Activated CD4-positive, alpha-beta memory T cell treated with anti-CD3 and anti-CD28 coated beads for 36 hours (primary cell): Measurements from ENCODE around the gene ZNF814. TPM values are rescaled to one million over a fixed set of nuclear protein-coding genes. Genes with fewer than 3 reads are reported as not detected.
"Not testable (repeated sequence)": the region's sequence is repeated elsewhere in the genome, so short reads cannot be mapped to it uniquely, and the experiment has no call there.

Experiments used
- CTCF ChIA-PET: fragments of 350-600 bp; sonication (Branson Sonifier 250); formaldehyde crosslinking; loops from one replicate; lab custom pipeline; 2021; ENCODE audit warnings: antibody characterized with exemption, inconsistent platforms; lab: Charles Lee
- POLR2A ChIA-PET: fragments of 350-600 bp; sonication (Branson Sonifier 250); formaldehyde crosslinking; loops from one replicate; lab custom pipeline; 2021; ENCODE audit warnings: antibody characterized with exemption; lab: Charles Lee
- DNase-seq: peaks from one replicate; pipeline ENCODE4 v3.0.0-alpha.2; 2020
- H3K27ac Mint-ChIP-seq: one replicate; pipeline ENCODE4 v1.8.0; 2021; ENCODE audit warnings: mixed read lengths
- H3K27me3 Mint-ChIP-seq: one replicate; pipeline ENCODE4 v1.8.0; 2021; ENCODE audit warnings: mixed read lengths
- H3K36me3 Mint-ChIP-seq: one replicate; pipeline ENCODE4 v1.8.0; 2021; ENCODE audit warnings: mixed read lengths
- H3K4me1 Mint-ChIP-seq: one replicate; pipeline ENCODE4 v1.8.0; 2021; ENCODE audit warnings: low read depth, mixed read lengths
- H3K4me3 Mint-ChIP-seq: one replicate; pipeline ENCODE4 v1.8.0; 2021; ENCODE audit warnings: mild to moderate bottlenecking, mixed read lengths
- H3K9me3 Mint-ChIP-seq: one replicate; pipeline ENCODE4 v1.8.0; 2021; ENCODE audit warnings: mixed read lengths
- intact Hi-C: fragments of 100-400 bp; cut with micrococcal nuclease; formaldehyde crosslinking; loops from one replicate; pipeline ENCODE4 v1.15.1; 2023
- total RNA-seq, 2 experiments: library from RNA; stranded (reverse); gene quantifications; one replicate each; pipeline ENCODE4 v1.2.3, GENCODE V29; 2021

Gene ZNF814
- total RNA-seq, 2 experiments from 2014 or later, result 10.4 to 12.4 TPM

DNA sequence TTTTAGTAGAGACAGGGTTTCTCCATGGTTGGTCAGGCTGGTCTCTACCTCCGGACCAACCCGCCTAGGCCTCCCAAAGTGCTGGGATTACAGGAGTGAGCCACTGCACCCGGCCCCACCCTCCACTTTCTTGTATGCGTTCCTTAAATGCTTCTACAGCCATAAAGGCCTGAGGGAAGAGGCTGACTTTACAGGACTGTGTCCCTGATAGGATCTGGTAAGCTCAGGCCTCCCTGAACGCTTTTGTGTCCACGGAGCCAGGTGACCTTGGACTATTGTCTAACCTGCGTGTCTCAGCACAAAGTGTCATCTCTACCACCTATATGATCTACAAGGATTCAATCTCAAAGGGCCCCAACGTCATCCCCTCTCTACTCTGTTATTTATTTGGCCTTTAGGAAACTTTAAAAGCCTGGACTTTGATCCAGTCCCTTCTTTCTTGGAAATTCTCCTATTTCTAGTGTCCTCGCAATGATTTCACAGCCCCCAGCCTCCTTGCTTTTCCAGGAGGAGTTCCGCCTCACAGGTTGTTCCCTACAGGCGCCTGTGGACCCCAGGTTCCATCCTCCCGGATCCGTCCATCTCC is 74.8 kb downstream of the ZNF814 start:
- POLR2A ChIA-PET, result interaction anchor here (1.2 kb wide), 1 partner anchor 45 kb away, joined by 7 read pairs; the partner anchor contains the start of gene ZNF586

DNA sequence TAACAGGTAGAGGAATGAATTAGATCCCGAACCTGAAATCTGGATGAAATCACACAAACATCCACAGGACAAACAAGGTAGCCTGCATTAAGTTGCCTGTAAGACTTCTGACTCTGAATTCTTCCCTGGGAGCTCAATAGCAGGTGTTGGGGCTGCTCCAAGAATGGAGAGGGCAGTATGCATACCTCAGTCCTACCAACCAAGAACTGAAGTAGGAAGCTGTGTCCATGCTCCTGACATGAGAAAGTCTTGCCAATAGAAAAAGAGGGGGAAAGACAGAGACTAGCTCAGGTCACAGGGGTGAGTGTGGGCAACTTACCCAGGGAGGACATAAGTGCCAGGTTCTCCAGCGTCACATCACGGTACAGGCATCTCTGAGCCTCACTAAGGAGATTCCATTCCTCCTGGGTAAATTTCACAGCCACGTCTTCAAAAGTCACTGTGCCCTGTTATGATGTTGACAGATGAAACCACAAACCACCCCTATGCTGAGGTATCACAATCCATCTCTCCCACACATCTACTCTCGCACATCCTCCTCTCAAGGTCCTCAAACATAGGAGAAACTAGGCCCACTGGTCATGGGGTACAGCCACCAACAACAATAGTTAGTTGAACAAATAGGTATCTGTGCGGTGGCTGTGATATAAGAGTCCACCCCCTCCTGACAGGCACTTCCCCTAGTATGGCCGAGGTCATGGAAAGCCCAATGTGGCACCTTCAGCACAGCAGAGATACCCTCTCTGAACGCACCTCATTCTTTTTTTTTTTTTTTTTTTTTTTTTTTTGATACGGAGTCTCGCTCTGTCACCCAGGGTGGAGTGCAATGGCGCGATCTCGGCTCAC is 75.6 kb downstream of the ZNF814 start:
- POLR2A ChIA-PET, result not testable (repeated sequence)
- H3K36me3 Mint-ChIP-seq, result peaks cover 25% of the 10 kb centered on the region

More for the DNA sequence above, 74.8 kb downstream of the ZNF814 start:
- Mint-ChIP-seq H3K36me3 (peaks cover 20% of the 10 kb centered on the region), H3K27me3 (no peaks in the 10 kb centered on the region), H3K27ac (peak overlapping the region; percentile 84), H3K4me1 (peaks cover 36% of the 10 kb centered on the region), H3K4me3 (peak overlapping the region; percentile 91), H3K9me3 (no peaks in the 10 kb centered on the region)
- CTCF ChIA-PET, result no interaction called here
- no peak for DNase-seq
- intact Hi-C loops, result loop anchor here (2.0 to 5.0 kb wide), 4 partner anchors 33 to 532 kb away; partner anchors contain the start of genes ZNF460, ZNF586, ZNF587 and ZNF776

DNA sequence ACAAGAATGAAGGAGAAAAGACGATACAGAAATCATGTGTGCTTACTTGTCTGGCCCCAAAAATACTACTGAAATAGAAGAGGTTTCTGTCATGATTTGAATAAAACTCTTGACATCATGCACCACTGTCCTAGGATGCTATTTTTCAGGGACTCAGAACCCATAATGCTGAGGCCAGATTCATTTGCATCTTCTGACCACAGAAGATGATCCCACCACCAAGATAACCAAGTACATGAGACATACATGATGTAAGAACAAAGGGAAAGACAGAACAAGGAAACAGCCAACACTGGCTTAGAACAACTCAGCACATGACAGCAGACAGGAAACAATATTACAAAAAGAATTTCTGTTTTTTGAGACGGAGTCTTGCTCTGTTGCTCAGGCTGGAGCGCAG is 76.6 kb downstream of the ZNF814 start:
- POLR2A ChIA-PET, result no interaction called here
- intact Hi-C loops, result loop anchor here (5.0 kb wide), 2 partner anchors 35 to 530 kb away; partner anchors contain the start of genes ZNF460 and ZNF587
- CTCF ChIA-PET, result no interaction called here
- H3K27me3 Mint-ChIP-seq, result no peaks in the 10 kb centered on the region
- H3K27ac Mint-ChIP-seq, result peak overlapping the region; percentile 40
- H3K9me3 Mint-ChIP-seq, result no peaks in the 10 kb centered on the region
- H3K4me1 Mint-ChIP-seq, result peaks cover 34% of the 10 kb centered on the region
- no peak overlapping the region for H3K4me3 Mint-ChIP-seq
- DNase-seq, result no peak
- peaks cover 32% of the 10 kb centered on the region for H3K36me3 Mint-ChIP-seq

More for the DNA sequence above, 75.6 kb downstream of the ZNF814 start:
- H3K9me3 Mint-ChIP-seq, DNase-seq, H3K27me3 Mint-ChIP-seq, CTCF ChIA-PET: not testable (repeated sequence)
- Mint-ChIP-seq H3K27ac (peak overlapping the region; percentile 61), H3K4me3 (peak overlapping the region; percentile 91), H3K4me1 (peaks cover 34% of the 10 kb centered on the region)
- intact Hi-C loops, result loop anchor here (5.0 kb wide), 2 partner anchors 34 to 531 kb away; partner anchors contain the start of genes ZNF460 and ZNF587

DNA sequence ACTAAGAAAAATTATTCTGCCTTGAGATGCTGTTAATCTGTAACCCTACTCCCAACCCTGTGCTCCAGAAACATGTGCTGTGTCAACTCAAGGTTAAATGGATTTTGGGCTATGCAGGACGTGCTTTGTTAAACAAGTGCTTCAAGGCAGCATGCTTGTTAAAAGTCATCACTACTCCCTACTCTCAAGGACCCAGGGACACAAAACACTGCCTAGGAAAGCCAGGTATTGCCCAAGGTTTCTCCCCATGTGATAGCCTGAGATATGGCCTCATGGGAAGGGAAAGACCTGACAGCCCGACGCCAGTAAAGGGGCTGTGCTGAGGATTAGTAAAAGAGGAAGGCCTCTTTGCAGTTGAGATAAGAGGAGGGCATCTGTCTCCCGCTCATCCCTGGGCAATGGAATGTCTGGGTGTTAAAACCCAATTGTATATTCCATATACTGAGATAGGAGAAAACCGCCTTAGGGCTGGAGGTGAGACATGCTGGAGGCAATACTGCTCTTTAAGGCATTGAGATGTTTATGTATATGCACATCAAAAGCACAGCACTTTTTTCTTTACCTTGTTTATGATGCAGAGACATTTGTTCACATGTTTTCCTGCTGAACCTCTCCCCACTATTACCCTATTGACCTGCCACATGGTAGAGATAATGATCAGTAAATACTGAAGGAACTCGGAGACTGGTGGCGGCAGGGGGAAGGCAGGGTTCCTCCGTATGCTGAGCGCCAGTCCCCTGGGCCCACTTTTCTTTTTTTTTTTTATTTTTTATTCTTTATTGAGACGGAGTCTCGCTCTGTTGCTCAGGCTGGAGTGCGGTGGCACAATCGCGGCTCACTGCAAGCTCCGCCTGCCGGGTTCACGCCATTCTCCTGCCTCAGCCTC is 78.2 kb downstream of the ZNF814 start:
- peaks cover 42% of the 10 kb centered on the region for H3K36me3 Mint-ChIP-seq
- CTCF ChIA-PET, H3K27ac Mint-ChIP-seq, H3K27me3 Mint-ChIP-seq, H3K9me3 Mint-ChIP-seq, POLR2A ChIA-PET, DNase-seq, H3K4me3 Mint-ChIP-seq: not testable (repeated sequence)
- intact Hi-C loops, result loop anchor here (5.0 kb wide), 2 partner anchors 37 to 528 kb away; partner anchors contain the start of genes ZNF460 and ZNF587
- H3K4me1 Mint-ChIP-seq, result peaks cover 34% of the 10 kb centered on the region

GRCh38 chr19:57807541-57807940 is 81.3 kb downstream of the ZNF814 start:
- POLR2A ChIA-PET, result no interaction called here
- Mint-ChIP-seq H3K27ac (no peak overlapping the region), H3K4me3 (no peak overlapping the region), H3K36me3 (peaks cover 48% of the 10 kb centered on the region), H3K9me3 (no peaks in the 10 kb centered on the region), H3K4me1 (peaks cover 18% of the 10 kb centered on the region), H3K27me3 (no peaks in the 10 kb centered on the region)
- CTCF ChIA-PET, result no interaction called here
- intact Hi-C loops, result no loop called here
- DNase-seq, result no peak

GRCh38 chr19:57803594-57804325 is 85.1 kb downstream of the ZNF814 start:
- intact Hi-C loops, result no loop called here
- no peak for DNase-seq
- Mint-ChIP-seq H3K27me3 (no peaks in the 10 kb centered on the region), H3K36me3 (peaks cover 38% of the 10 kb centered on the region), H3K4me1 (peaks cover 10% of the 10 kb centered on the region), H3K4me3 (peak overlapping the region; percentile 2), H3K9me3 (no peaks in the 10 kb centered on the region), H3K27ac (no peak overlapping the region)
- POLR2A ChIA-PET, result no interaction called here
- CTCF ChIA-PET, result no interaction called here

DNA sequence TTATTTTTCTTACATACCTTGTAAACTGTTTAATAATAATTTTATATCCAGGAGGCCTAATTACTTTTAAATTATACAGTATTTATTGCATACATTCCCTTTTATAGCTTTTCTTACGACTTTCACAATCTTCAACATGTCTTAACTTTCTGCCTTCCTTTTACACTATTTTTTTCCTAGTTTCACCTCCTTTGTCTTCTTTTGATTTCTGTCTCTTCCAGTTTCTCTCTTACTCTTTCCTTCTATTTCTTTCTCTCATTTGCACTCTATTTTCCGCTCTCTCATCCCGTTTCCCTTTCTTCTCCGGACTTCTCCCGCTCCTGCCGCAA is 85.6 kb downstream of the ZNF814 start:
- H3K36me3 Mint-ChIP-seq, result peaks cover 34% of the 10 kb centered on the region
- H3K27me3 Mint-ChIP-seq, result no peaks in the 10 kb centered on the region
- peaks cover 7% of the 10 kb centered on the region for H3K4me1 Mint-ChIP-seq
- H3K27ac Mint-ChIP-seq, result no peak overlapping the region
- DNase-seq, result no peak
- intact Hi-C loops, result no loop called here
- ChIA-PET POLR2A (no interaction called here), CTCF (no interaction called here)
- no peak overlapping the region for H3K4me3 Mint-ChIP-seq
- no peaks in the 10 kb centered on the region for H3K9me3 Mint-ChIP-seq

DNA sequence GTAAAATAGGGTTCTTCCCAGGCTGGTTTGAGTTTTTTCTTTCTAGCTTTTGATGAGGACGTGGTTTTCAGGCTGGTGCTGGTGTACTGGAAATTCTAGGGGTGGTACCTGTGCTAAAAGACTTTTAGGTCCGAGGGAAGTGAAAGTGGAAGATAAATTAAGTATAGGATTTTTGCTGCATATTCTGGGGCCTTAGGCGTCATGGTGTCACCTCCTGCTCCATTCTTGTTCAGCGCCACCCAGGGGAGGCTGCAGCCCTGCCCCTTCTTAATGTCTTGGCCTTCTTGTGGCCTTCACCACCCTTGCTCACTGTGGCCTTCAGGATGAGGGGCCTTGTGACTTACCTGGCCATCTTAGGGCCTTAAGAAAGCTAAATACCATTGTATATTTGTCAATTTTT is 86.6 kb downstream of the ZNF814 start:
- ChIA-PET POLR2A (no interaction called here), CTCF (no interaction called here)
- intact Hi-C loops, result no loop called here
- Mint-ChIP-seq H3K27me3 (no peaks in the 10 kb centered on the region), H3K36me3 (peaks cover 27% of the 10 kb centered on the region), H3K4me3 (no peak overlapping the region), H3K4me1 (peaks cover 7% of the 10 kb centered on the region), H3K9me3 (no peaks in the 10 kb centered on the region), H3K27ac (no peak overlapping the region)
- no peak for DNase-seq

DNA sequence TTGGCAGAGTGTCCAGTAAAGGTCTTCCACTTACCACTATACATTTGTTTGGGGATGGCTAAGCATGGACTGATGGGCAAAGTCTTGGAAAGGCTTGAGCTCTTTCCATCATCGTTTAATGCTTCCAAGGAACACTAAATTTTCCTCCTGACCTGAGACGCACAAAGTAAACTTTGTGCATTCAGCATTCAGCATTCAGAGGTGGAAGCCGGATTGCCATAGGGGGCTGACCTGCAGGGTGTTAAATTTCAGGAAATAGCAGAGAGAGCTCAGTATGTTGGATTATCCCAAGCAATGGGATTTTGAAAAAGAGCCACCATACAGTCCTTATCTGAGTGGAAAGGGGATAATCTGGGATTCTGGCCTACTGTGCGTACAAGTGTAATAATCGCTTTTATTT is 88.1 kb downstream of the ZNF814 start:
- DNase-seq, result no peak
- no peaks in the 10 kb centered on the region for H3K27me3 Mint-ChIP-seq
- peaks cover 28% of the 10 kb centered on the region for H3K36me3 Mint-ChIP-seq
- H3K4me1 Mint-ChIP-seq, result peaks cover 7% of the 10 kb centered on the region
- no peak overlapping the region for H3K4me3 Mint-ChIP-seq
- H3K9me3 Mint-ChIP-seq, result no peaks in the 10 kb centered on the region
- ChIA-PET CTCF (no interaction called here), POLR2A (interaction anchor here (0.6 kb wide), 1 partner anchor 81 kb away, joined by 3 read pairs; no protein-coding TSS in a partner anchor)
- no peak overlapping the region for H3K27ac Mint-ChIP-seq
- intact Hi-C loops, result no loop called here
